K562 (cell line): ENCODE results near the gene FUCA1. TPM values are rescaled to one million over a fixed set of nuclear protein-coding genes. Genes with fewer than 3 reads are reported as not detected.
"Not testable (repeated sequence)": the region's sequence is repeated elsewhere in the genome, so short reads cannot be mapped to it uniquely, and the experiment has no call there.

Experiments used
- ATAC-seq: fragments of 200-7000 bp; cut with Tn5 transposase; 3 replicates; pipeline ENCODE4 v1.9.1; 2020; ENCODE audit warnings: moderate library complexity
- BruUV-seq: library from RNA; stranded (reverse); fragments of 400-500 nt; replicated peaks from 2 replicates; lab custom pipeline; 2021; lab: Mats Ljungman, UMichigan
- CTCF ChIA-PET: fragments of 300-600 bp; formaldehyde crosslinking; extraction: SDS; loops from one replicate; lab custom pipeline; 2021; ENCODE audit warnings: low intra/inter-chr PET ratio; lab: Yijun Ruan, JAX
- POLR2A ChIA-PET: fragments of 300-600, 350-650 bp; sonication (Branson Sonifier 250); formaldehyde crosslinking; extraction: SDS; loops from one replicate; lab custom pipeline; 2021; ENCODE audit warnings: antibody characterized with exemption, inconsistent platforms; lab: Yijun Ruan, JAX
- DNase-seq, 4 experiments: peaks; one replicate each; pipeline versions ENCODE4 v3.0.0 to v3.0.0-alpha.2; 2011 to 2018; ENCODE audit warnings: low spot score in 3 of 4, mixed read lengths in 3 of 4; ENCODE audit errors: extremely low read depth in 1 of 4
- FAIRE-seq: peaks from 2 replicates; lab custom pipeline; 2011; peaks lifted over from hg19 to GRCh38; lab: Jason Lieb, UNC
- H2AFZ ChIP-seq: 2 replicates; pipeline ENCODE4 v1.6.0; 2011; ENCODE audit warnings: low read depth, low read length, control low read depth, inconsistent platforms
- H3K27ac ChIP-seq: fragments of 200-600 bp; 3 replicates; pipeline ENCODE4 v1.8.0; 2011; ENCODE audit warnings: low read depth, mild to moderate bottlenecking, control low read depth, inconsistent platforms, low read length, moderate library complexity, mixed read lengths; ENCODE audit errors: extremely low read depth
- H3K27me3 ChIP-seq, 2 experiments: fragments of 300-600 bp in 1 of 2; 2 replicates in 1 of 2; 3 replicates in 1 of 2; pipeline versions ENCODE4 v1.6.0 to v1.8.0; 2011; ENCODE audit warnings: inconsistent platforms in 2 of 2, low read length in 2 of 2, mild to moderate bottlenecking in 1 of 2, mixed read lengths in 1 of 2, moderate library complexity in 1 of 2; ENCODE audit not compliant: control insufficient read depth in 2 of 2, insufficient read depth in 2 of 2
- H3K36me3 ChIP-seq: fragments of 300-600 bp; 3 replicates; pipeline ENCODE4 v1.8.0; 2011; ENCODE audit warnings: mild to moderate bottlenecking, low read length, inconsistent platforms; ENCODE audit not compliant: control insufficient read depth, insufficient read depth
- H3K4me1 ChIP-seq, 2 experiments: fragments of 200-600 bp in 1 of 2; replicated peaks in 1 of 2; 2 replicates in 1 of 2; 3 replicates in 1 of 2; pipeline versions ENCODE4 v1.5.1 to v1.8.0; 2011; ENCODE audit warnings: inconsistent platforms in 2 of 2, low read length in 2 of 2, mild to moderate bottlenecking in 1 of 2, mixed read lengths in 1 of 2, moderate library complexity in 1 of 2; ENCODE audit not compliant: control insufficient read depth in 2 of 2, insufficient read depth in 2 of 2
- H3K4me2 ChIP-seq: 2 replicates; pipeline ENCODE4 v1.6.1; 2011; ENCODE audit warnings: low read length, control low read depth, inconsistent platforms, mixed read lengths; ENCODE audit not compliant: insufficient read depth
- H3K4me3 ChIP-seq: fragments of 200-600 bp; sonication (generic), shearing (Covaris generic); 2 replicates; pipeline ENCODE4 v1.5.1; 2016; ENCODE audit warnings: control low read depth, inconsistent platforms
- H3K79me2 ChIP-seq: fragments of 200-600 bp; 3 replicates; pipeline ENCODE4 v1.8.0; 2011; ENCODE audit warnings: low read length, inconsistent platforms; ENCODE audit not compliant: control insufficient read depth, insufficient read depth
- H3K9ac ChIP-seq, 2 experiments: 2 replicates each; pipeline versions ENCODE4 v1.6.0 to v1.6.1; 2011; ENCODE audit warnings: low read depth in 2 of 2, low read length in 2 of 2, control low read depth in 1 of 2, inconsistent platforms in 1 of 2, mild to moderate bottlenecking in 1 of 2, mixed read lengths in 1 of 2; ENCODE audit not compliant: insufficient read depth in 1 of 2
- H3K9me1 ChIP-seq: one replicate; pipeline ENCODE4 v1.6.0; 2011; ENCODE audit warnings: inconsistent platforms, mild to moderate bottlenecking, low read length, moderate library complexity; ENCODE audit not compliant: control insufficient read depth, insufficient read depth
- H3K9me3 ChIP-seq: replicated peaks from 2 replicates; pipeline ENCODE4 v1.5.1; 2011; ENCODE audit warnings: low read depth, low read length, inconsistent platforms; ENCODE audit not compliant: control insufficient read depth, insufficient read depth
- H4K20me1 ChIP-seq: replicated peaks from 2 replicates; pipeline ENCODE4 v1.6.1; 2011; ENCODE audit warnings: low read length, inconsistent platforms, mixed read lengths; ENCODE audit not compliant: control insufficient read depth, insufficient read depth
- MCM5 ChIP-seq: fragments of 450-650 bp; IDR thresholded peaks from 2 replicates; pipeline ENCODE4 v1.6.1; 2016; ENCODE audit warnings: low read depth
- POLR2AphosphoS2 ChIP-seq: IDR thresholded peaks from 2 replicates; pipeline ENCODE4 v1.6.1; 2012; ENCODE audit warnings: low read length, improper control_type of control experiment
- ZBTB33 ChIP-seq: sonication (generic); formaldehyde crosslinking; IDR thresholded peaks from 2 replicates; pipeline ENCODE4 v1.8.1; 2023; ENCODE audit warnings: mild to moderate bottlenecking, missing genetic modification reagents
- ZNF212 ChIP-seq: fragments of 450-650 bp; formaldehyde crosslinking; IDR thresholded peaks from 2 replicates; pipeline ENCODE4 v1.4.0; 2020; ENCODE audit warnings: mild to moderate bottlenecking
- WGBS: fragments of 100-300 bp; shearing (Covaris generic); methylation state at CpG from one replicate; pipeline ENCODE4 v1.1.6; 2016; ENCODE audit warnings: low coverage, mixed read lengths; ENCODE audit not compliant: insufficient coverage; ENCODE audit errors: missing lambda C conversion rate; 5-methylcytosine and 5-hydroxymethylcytosine counted together
- in situ Hi-C: fragments of 300-500 bp; cut with MboI; formaldehyde crosslinking; loops from 4 replicates; pipeline ENCODE4 v1.15.0; 2018; ENCODE audit warnings: inconsistent platforms, mixed read lengths
- intact Hi-C: fragments of 100-400 bp; cut with micrococcal nuclease; formaldehyde crosslinking; loops from 2 replicates; pipeline ENCODE4 v1.14.2; 2022
- polyA plus RNA-seq, 8 experiments: library from polyadenylated mRNA; depleted of rRNA in 4 of 8; stranded (reverse) in 5 of 8; unstranded in 3 of 8; fragments of >200 nt; fragmentation: Nextera tagmentation in 2 of 8; fragmentation: Illumina TruSeq in 1 of 8; extraction: Ambion mirVana in 2 of 8; extraction: Trizol in 1 of 8; gene quantifications; 2 replicates each; pipeline versions ENCODE4 v1.2.1 to v1.2.3, GENCODE V29; 2011 to 2014; ENCODE audit warnings: inconsistent platforms in 1 of 8, missing spikeins in 1 of 8
- total RNA-seq, 7 experiments: library from RNA; depleted of rRNA in 6 of 7; stranded (reverse); fragments of >200 nt in 6 of 7; fragmentation: Illumina TruSeq in 2 of 7; extraction: Trizol in 2 of 7; gene quantifications; 2 replicates each; pipeline versions ENCODE4 v1.2.1 to v1.2.3, GENCODE V29; 2011 to 2021; ENCODE audit warnings: low replicate concordance in 1 of 7

The FUCA1 gene
- total and polyA plus RNA-seq, 9 of the 15 experiments (the other 6 are each of a cell fraction or from before 2014, with no cell fraction given), result 7.0 to 20.5 (median 13.5) TPM

GRCh38 chr1:23803674-23804073 lies 64.4 kb downstream of the FUCA1 start:
- H3K4me1 ChIP-seq, result peaks cover 31 to 36% of the 10 kb centered on the region in 2 experiments
- peaks cover 7% of the 10 kb centered on the region; the same call in 2 of the 3 replicates for H3K36me3 ChIP-seq
- H3K79me2 ChIP-seq, result peaks cover 23% of the 10 kb centered on the region
- H3K9ac ChIP-seq, result peak overlapping the region in 1 of 2 experiments; percentile 51; a peak in 1 of 4 replicates
- ChIA-PET POLR2A (interaction anchor here (0.5 to 6.8 kb wide), 5 partner anchors 11 to 106 kb away, joined by 3 to 71 read pairs (median 3); partner anchors contain the start of genes LYPLA2 and PITHD1), CTCF (no interaction called here)
- DNase-seq (no peak), ATAC-seq (no peak), FAIRE-seq (no peak)
- no peaks in the 10 kb centered on the region for H4K20me1 ChIP-seq
- H3K27ac ChIP-seq, result no peak overlapping the region
- H3K27me3 ChIP-seq, result no peaks in the 10 kb centered on the region
- H3K9me3 ChIP-seq, result no peaks in the 10 kb centered on the region
- H3K9me1 ChIP-seq, result no peaks in the 10 kb centered on the region
- no peak overlapping the region for H3K4me3 ChIP-seq
- 72% methylated on average over 5 of the region's 5 CpGs for WGBS
- TF ChIP-seq ZBTB33 (peak; percentile 92), POLR2AphosphoS2 (no peak), MCM5 (no peak), ZNF212 (CRISPR knock-in tag) (no peak)
- no TSS peak for BruUV-seq
- no peak overlapping the region for H2AFZ ChIP-seq
- intact Hi-C loops, result no loop called here
- in situ Hi-C loops, result no loop called here
- H3K4me2 ChIP-seq, result no peak overlapping the region

- CTCF ChIA-PET, DNase-seq, H3K9me3 ChIP-seq, H3K4me3 ChIP-seq, H3K9me1 ChIP-seq, H3K27ac ChIP-seq, in situ Hi-C loops, FAIRE-seq, H3K4me2 ChIP-seq, H3K9ac ChIP-seq, BruUV-seq, ATAC-seq, intact Hi-C loops, H4K20me1 ChIP-seq, H3K27me3 ChIP-seq, H2AFZ ChIP-seq: not testable (repeated sequence)
- POLR2A ChIA-PET, result interaction anchor here (0.6 to 6.8 kb wide), 9 partner anchors 8 to 277 kb away, joined by 3 to 71 read pairs (median 4); partner anchors contain the start of genes LYPLA2, PITHD1 and PNRC2
- 88% methylated on average over 6 of the region's 7 CpGs for WGBS
- Histone ChIP-seq H3K79me2 (peaks cover 24% of the 10 kb centered on the region), H3K4me1 (peaks cover 29 to 37% of the 10 kb centered on the region in 2 experiments), H3K36me3 (peaks cover 15% of the 10 kb centered on the region; the same call in 2 of the 3 replicates)
Observed at GRCh38 chr1:23802809-23803342, 65.2 kb downstream of the FUCA1 start.
